GM18505 (cell line): ENCODE data around the gene LCE1F.

Source experiments
- ATAC-seq: cut with Tn5 transposase; IDR thresholded peaks from one replicate; pipeline ENCODE4 v1.9.1; 2021; ENCODE audit not compliant: unreplicated experiment
- POLR2A ChIP-seq: IDR thresholded peaks from 4 replicates; pipeline ENCODE4 v1.6.1; 2011; ENCODE audit warnings: borderline replicate concordance; ENCODE audit not compliant: insufficient read depth, insufficient read length; ENCODE audit errors: extremely low read depth

LCE1F gene

DNA sequence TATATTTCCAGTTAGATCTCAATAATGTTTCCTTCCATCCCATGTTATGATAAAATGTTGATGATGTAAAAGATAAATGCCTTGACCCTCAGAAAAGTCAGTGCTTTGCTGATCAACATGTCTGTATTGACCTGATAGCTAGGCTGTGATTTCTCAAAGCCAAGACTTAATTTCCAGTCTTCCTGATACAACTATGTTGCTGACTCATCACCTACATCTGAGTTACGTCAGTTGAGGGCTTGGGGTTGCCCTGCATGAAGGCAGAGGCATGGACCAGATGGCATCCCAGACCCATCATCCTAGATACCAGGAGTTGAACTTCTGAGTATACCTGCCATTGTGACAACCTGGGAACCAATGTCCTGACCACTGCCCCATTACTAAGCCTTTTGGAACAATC lies 26.4 kb downstream of the LCE1F start:
- no peak for TF ChIP-seq POLR2A
- ATAC-seq = no peak

- no peak for TF ChIP-seq POLR2A
- ATAC-seq = no peak
These were observed 31.6 kb downstream of the LCE1F start, which contains the start of gene LCE1C for GRCh38 chr1:152806576-152806975. TSS of gene LCE1C (minus strand) at chr1:152806651. CDS start at chr1:152805478, 1,173 bp downstream.

- no peak for ATAC-seq
- no peak for TF ChIP-seq POLR2A
These were observed 36.1 kb downstream of the LCE1F start for GRCh38 chr1:152811050-152811449.

DNA sequence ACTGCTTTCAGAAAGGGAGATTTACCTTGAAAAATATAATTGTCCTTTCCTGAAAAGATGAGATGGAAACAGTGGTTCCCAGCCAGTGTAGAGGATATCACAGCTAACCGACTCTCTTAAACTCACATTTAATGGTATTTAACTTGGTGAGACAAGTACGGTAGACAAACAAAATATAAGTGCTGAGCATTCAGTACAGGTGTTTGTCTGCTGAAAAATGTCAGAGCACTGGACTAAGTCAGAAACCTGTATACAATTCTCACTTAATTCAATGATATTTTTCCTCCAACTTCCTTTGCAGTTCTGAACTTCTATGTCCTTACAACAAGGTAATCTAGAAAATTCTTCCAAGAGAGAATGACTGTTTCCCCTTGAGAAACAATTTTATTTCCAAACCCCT lies 36.7 kb downstream of the LCE1F start, which contains the start of gene LCE1B:
TSS of gene LCE1B (plus strand) at position 301 of the 400 bp plus-strand sequence. CDS start 476 bp downstream, outside the sequence.
- no peak for TF ChIP-seq POLR2A
- ATAC-seq = no peak

DNA sequence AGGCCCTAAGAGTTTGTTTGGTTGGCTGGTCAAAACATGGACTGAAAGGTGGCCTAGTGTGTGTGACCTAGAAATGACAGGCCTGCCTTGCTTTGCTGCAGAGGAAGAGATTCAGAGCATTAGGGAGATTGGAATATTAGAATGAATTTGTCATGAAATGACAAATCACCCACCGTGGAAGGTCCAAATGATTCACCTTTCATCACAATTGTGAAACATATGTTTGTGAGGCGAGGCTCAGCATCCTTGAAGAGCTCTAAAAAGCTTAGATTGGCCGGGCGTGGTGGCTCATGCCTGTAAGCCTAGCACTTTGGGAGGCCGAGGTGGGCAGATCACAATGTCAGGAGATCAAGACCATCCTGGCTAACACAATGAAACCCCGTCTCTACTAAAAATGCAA lies 42.4 kb downstream of the LCE1F start:
- ATAC-seq = no peak

DNA sequence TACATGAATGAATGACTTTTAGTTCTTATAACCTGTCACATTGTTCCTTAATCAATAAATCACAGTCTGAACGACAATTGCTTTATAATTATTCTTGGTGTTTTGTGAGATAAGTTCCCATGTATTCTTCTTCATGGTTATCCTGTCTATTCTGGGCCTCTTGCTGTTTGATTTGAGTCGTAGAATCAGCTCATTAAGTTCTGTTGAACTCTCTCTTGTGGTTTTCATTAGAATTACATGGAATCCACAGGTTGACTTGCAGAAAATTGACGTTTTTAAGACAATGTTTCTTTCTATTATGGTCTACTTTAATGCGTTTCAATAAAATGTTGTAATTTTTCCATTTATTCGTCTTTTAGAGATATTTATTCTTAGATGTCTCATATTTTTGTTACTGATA lies 48.4 kb downstream of the LCE1F start:
- no peak for ATAC-seq
- no peak for TF ChIP-seq POLR2A

More for the DNA sequence above, 42.4 kb downstream of the LCE1F start:
- TF ChIP-seq POLR2A = no peak

- no peak for TF ChIP-seq POLR2A
- ATAC-seq = no peak
These were observed 50.0 kb downstream of the LCE1F start for GRCh38 chr1:152824964-152825363.
